Measurements from ENCODE around the gene C19orf47.

DNA sequence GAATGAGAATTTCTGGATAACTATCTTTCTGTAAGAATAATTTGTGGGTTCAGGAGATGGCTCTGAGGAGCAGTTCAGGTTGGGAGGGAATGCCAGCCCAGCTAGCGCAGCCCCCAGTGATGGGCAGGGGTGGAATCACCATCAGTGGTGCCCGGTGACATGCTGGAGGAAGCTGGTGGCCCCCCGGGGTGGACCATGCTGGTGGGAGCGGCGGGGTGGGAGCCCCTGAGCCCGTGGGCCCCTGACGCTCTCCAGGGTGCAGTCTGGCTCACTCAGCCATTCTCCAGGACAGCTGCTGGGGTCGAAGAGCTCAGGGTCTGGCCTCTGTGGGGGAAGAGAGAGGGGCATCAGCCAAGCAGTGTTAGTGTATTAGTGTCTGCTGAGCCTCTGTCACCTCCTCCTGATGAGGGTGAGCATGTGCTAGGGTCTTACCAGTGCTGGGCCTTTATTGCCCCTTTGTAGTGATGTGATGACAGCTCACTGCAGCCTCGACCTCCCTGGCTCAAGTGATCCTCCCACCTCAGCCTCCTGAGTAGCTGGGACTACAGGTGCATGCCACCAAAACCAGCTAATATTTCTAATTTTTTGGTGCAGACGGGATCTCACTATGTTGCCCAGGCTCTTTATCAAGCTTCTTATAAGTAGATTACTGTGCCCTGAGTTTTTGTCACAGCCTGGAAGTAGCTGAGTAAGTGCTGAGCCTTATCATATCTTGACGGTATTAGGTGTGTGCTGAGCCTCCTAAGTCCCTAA lies 31.4 kb upstream of the C19orf47 start:
- TF ChIP-seq, protein P1, sequence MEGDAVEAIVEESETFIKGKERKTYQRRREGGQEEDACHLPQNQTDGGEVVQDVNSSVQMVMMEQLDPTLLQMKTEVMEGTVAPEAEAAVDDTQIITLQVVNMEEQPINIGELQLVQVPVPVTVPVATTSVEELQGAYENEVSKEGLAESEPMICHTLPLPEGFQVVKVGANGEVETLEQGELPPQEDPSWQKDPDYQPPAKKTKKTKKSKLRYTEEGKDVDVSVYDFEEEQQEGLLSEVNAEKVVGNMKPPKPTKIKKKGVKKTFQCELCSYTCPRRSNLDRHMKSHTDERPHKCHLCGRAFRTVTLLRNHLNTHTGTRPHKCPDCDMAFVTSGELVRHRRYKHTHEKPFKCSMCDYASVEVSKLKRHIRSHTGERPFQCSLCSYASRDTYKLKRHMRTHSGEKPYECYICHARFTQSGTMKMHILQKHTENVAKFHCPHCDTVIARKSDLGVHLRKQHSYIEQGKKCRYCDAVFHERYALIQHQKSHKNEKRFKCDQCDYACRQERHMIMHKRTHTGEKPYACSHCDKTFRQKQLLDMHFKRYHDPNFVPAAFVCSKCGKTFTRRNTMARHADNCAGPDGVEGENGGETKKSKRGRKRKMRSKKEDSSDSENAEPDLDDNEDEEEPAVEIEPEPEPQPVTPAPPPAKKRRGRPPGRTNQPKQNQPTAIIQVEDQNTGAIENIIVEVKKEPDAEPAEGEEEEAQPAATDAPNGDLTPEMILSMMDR (IDR thresholded peaks at IDR 0.05; ENCODE audit: extremely low read depth in 1 of 2, insufficient read depth in 1 of 2, low read depth in 1 of 2, low read length in 2 of 2), result no peak
- no peak for TF ChIP-seq EZH2 (IDR thresholded peaks at IDR 0.05; ENCODE audit: borderline replicate concordance, low read depth, low read length, severe bottlenecking)
- TF ChIP-seq POLR2A (IDR thresholded peaks at IDR 0.05; ENCODE audit: low read depth, low read length), result no peak
- TF ChIP-seq POLR2AphosphoS5 (IDR thresholded peaks at IDR 0.05; ENCODE audit: insufficient read depth, low read depth, low read length), result no peak
- TF ChIP-seq FOS (IDR thresholded peaks at IDR 0.05; ENCODE audit: borderline replicate concordance, insufficient read depth, low read length), result no peak
- TF ChIP-seq MYC (IDR thresholded peaks at IDR 0.05; ENCODE audit: low read depth, low read length), result no peak
- no peak for TF ChIP-seq JUN (IDR thresholded peaks at IDR 0.05; ENCODE audit: borderline replicate concordance, insufficient read depth, insufficient read length, low read depth)
- TF ChIP-seq, protein P2, sequence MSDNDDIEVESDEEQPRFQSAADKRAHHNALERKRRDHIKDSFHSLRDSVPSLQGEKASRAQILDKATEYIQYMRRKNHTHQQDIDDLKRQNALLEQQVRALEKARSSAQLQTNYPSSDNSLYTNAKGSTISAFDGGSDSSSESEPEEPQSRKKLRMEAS (IDR thresholded peaks at IDR 0.05; ENCODE audit: insufficient read depth, insufficient read length), result no peak
- TF ChIP-seq GATA2 (IDR thresholded peaks at IDR 0.05; ENCODE audit: insufficient read depth, insufficient read length, low read depth, low read length), result no peak

All from endothelial cell of umbilical vein (primary cell).